ENCODE results near the gene CZIB.
A peak's percentile ranks its signal among the peaks of the same experiment; 100 is the strongest.

CZIB gene

DNA sequence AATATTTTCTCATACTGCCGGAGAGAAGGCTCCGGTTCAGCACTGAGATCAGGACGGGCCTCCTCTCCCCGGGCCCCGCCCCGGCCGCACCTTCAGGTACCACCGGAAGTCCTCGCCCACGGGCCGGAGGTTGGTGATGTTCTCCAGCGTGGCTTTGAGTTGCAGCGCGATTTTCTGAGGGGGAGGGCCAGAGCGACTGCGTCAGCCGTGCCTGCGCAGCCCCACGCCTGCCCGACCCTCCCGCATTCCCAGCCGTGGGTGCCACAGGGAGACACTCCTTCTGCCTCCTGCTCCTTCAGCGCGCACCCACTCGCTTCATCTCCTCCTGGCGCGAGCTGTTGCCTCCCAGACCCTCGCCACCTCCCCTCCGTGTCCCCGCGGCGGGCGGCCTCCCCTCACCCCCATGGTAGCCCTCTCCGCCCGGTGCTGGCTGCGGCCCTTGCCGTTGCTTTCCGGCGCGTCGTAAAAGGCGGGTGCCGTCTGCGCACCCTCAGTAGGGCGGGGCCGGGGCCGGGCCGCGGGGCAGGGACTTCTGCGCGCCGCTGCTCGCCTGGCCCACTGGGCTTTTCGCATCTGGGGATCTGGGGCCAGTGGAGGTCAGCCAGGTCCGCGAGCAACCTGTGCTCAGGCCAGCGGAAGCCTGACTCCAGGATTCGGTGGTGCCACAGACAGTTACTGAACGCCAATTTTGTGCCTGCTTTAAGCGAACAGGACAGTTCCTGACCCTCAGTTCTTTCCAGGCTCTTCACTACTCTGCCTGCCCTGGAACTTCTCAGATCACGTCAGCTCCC, at the start of gene CZIB:
Gene CZIB, minus strand, starts transcription at position 464 of the 791 bp plus-strand sequence. Its CDS starts 59 bp downstream, at position 405.
- DNase-seq = peak; percentile 92

DNA sequence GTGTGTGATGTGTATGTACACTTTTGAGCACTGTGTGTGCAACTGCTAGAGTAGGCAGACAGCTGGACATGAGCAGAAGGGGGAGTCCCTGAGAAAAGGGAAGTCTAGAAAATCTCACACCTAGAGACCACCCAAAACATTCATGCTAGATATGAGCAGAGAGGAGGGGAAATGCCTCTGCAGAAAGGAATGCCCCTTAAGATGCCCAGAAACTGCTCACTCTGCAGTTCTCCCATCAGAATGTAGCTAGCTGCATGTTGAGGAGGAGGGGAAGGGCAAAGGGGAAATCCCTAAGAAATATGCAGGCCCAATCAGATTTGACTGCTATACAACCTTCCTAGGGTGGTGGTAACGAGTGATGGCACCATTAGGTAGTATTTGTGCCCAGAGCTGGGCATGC, 49.7 kb upstream of the CZIB start:
- no peak for DNase-seq

DNA sequence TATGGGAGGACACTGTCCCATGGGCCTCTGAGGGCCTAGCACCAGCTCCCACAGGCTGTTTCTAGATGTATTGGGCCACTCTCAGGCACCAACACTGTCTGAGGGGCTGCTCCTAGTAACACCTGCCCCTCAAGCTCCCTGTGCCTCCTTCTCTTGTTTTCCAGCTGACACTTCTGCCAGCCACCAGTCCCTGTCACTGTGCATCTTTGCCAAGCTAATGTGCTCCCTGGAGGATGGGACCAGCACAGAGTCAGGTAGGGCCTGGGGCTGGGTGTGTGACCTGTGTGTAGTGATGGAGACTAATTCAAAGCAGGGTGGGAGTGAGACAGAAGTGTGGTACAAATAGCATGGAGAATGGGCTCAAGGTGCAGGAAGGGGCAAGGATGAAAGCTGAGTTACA, 47.3 kb upstream of the CZIB start:
- DNase-seq = no peak

GRCh38 chr1:53266038-53266437, 45.6 kb upstream of the CZIB start:
- DNase-seq = no peak

GRCh38 chr1:53265581-53265980, 45.1 kb upstream of the CZIB start:
- DNase-seq = no peak

DNA sequence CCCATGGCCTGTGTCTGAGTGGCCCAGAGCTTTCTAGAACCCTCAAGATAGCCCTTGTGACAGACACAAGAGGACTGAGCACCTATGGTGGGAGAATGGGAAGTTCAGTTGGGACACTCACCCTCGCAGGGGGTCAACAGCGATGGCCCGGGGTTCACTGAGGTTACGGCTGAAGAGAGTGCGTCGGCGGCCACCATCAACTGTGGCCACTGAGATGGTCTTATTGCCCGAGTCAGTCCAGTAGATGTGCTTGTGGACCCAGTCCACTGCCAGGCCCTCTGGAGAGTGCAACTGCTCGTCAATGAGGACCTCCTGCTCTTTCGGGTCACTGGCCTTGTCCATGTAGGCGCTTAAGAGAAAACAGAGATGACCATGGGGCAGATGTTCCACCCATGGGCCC, 43.6 kb upstream of the CZIB start:
- no peak for DNase-seq

GRCh38 chr1:53262000-53262399, 41.6 kb upstream of the CZIB start:
- no peak for DNase-seq

- DNase-seq = no peak
These were observed 40.3 kb upstream of the CZIB start for GRCh38 chr1:53260631-53261247.

DNA sequence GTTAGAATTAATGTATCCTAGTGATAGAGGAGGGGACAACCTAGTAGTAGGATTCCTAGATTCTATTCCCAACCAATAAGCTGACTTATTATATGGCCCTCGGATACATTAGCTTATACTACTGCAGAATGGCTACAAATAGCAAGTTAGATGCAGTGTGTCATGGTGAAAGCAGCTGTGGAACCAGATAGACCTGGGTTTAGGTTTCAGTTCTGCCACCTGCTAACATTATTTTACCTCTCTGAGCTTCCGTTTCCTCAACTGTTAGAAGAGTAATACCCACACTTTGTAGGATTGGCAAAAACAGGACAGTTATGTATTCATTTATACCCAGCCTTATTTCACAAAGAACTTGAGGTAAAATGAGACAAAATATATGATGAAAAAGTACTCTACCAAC, 39.5 kb upstream of the CZIB start:
- no peak for DNase-seq

DNA sequence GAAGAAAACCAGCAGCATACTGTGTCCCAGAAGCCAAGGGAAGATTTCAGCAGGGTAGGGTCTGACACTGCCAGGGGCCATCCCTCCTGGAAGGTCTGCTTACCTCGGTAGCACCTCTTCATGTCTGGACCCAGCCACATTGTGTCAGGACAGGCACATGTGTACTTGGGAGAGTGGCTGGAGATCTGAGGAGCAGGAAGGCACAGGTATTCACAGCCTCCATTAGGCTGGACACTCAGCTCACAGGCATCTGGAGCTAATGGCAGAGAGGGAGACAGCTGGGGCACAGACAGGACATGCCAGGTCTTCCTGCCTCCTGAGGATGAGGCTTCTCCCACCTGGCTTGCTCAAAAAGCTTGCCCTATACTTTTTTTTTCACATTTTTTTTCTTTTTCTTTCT, 37.8 kb upstream of the CZIB start:
- no peak for DNase-seq

DNA sequence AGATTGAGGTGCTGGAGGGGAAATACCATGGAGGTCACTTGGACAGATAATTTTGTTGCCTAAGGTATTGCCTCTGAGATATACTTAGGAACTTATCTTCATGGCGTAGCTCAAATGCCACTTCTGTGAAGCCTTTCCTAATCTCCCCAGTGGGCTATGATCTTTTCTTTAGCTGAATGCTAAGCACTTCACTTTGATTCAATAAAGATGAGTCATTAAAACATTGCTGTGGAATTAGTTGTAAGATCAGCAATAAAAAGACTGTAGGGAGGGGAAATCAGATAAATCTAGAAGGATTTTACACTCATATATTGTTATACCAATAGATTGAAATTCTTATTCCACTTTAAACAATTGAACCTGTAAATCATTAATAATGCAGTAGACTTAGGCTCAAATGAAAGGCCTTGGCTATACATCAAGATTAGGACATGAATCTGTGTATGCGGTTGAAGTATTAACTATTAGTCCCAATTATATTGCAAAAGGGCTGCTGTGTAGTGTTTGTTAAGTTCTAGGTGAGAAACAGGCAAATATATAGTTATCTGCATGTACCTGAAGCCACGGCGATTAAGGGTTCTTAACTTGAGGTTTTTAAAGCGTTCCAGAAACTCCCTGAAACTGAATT, 37.1 kb upstream of the CZIB start:
- DNase-seq = peak; percentile 13

GRCh38 chr1:53256511-53257453, 36.3 kb upstream of the CZIB start:
- peak; percentile 59 for DNase-seq

DNA sequence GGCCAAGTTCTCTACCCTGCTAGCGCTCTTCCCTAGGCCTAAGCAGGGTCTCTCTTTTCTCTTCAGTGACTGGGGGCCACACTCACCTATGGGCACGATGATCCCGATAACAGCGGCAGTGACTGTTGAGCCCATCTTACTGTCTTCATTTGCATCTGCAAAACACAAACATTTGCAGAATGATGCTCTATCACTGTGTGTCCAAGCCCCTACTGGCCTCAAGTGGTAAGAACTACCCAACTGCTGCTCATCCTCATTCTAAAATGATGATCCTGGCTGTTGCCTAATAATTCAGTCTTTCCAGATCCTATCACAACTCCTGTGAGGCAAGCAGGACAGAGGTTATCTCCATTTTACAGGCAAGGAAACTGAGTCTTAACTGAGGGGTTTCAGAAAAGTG, 34.6 kb upstream of the CZIB start:
- DNase-seq = no peak

DNA sequence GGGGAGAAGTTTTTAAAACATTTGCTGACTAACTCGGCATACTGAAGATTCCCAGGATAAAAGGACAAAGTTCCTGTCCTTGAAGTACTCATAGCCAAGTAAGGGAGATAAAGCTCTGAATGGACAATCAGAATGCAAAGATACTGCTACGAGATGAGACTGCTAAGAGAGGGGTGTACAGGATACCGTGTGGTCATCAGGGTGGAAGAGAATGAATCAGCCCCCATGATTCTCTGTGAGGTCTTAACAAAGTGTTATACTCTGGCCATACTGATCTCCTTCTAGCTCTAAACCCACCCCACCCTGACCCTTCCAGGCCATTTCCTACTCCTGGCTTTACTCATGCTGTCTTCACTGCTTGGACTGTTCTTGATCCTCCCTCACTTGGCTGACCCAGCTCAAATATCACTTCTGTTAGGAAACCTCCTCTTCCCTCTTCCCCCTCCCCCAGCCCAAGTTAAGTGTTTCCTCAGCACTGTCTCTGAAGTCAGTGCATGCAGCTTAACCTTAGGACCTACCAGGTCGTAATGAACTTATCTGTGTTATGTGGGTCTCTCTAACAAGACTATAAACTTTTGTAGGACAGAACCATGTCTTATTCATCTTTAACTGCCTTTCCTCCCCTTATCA, 33.7 kb upstream of the CZIB start:
- peak; percentile 65 for DNase-seq

- DNase-seq = no peak
These were observed 29.9 kb upstream of the CZIB start for GRCh38 chr1:53250325-53250724.

DNA sequence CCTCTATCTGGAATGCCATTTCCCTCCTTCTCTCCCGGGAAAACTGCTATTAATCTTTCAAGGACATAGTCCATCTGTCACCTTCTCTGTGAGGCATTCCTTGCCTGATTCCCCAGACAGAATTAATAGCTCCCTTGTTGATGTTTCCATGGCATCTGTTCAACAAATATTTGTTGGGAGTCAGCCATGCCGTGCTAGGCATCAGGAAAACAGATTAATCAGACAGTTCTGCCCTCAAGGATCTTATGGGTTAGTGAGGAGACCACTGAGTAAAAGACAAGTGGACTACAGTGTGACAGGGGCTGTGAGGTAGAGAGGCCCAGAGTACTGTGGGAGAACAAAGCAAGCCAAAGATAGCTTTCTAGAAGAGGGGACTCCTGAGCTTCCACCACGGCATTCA, 29.3 kb upstream of the CZIB start:
- DNase-seq = no peak

GRCh38 chr1:53246261-53247134, 26.1 kb upstream of the CZIB start:
- peak; percentile 21 for DNase-seq

DNA sequence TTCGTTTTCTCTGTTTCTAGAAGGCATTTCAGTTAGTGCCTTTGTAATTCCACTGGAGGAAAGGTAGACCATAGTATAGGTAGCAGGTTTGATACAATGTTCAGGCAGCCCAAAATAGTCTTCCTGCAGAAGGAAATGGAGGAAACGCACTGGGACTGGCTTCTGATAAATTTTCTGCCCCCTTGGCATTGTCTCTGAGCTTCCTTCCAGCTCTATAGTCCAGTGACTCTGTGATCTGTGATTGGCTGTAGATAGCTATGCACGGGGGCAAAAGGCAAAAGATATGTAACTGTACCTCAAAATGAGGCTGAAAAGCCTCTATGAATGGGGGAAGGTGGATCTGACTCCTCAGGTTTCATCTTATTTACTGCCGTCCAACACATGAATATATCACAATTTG, 23.7 kb upstream of the CZIB start:
- no peak for DNase-seq

GRCh38 chr1:53242381-53242780, 21.9 kb upstream of the CZIB start:
- DNase-seq = no peak

DNA sequence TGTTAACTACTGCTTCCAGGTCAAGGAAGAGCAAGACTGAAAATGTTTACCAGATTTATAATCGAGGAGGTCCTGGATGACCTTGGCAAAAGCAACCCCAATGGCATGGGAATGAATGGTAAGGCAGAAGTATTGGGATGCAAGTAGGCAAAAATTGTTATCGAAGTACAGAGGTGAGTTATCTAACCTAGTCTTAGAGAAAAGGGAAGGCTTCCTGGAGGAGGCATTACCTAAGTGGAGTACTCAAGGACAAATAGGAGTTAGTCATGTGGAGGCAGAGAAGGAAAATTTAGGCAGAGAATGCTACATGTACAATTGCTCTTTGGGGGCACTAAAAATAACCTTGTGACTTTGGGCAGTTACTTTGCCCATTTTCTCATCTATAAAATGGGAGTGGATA, 21.4 kb upstream of the CZIB start:
- no peak for DNase-seq

Data from NCI-H226 (cell line).